ENCODE measurements around the gene LMF1.
"Not testable (repeated sequence)": the region's sequence is repeated elsewhere in the genome, so short reads cannot be mapped to it uniquely, and the experiment has no call there.

Gene LMF1

DNA sequence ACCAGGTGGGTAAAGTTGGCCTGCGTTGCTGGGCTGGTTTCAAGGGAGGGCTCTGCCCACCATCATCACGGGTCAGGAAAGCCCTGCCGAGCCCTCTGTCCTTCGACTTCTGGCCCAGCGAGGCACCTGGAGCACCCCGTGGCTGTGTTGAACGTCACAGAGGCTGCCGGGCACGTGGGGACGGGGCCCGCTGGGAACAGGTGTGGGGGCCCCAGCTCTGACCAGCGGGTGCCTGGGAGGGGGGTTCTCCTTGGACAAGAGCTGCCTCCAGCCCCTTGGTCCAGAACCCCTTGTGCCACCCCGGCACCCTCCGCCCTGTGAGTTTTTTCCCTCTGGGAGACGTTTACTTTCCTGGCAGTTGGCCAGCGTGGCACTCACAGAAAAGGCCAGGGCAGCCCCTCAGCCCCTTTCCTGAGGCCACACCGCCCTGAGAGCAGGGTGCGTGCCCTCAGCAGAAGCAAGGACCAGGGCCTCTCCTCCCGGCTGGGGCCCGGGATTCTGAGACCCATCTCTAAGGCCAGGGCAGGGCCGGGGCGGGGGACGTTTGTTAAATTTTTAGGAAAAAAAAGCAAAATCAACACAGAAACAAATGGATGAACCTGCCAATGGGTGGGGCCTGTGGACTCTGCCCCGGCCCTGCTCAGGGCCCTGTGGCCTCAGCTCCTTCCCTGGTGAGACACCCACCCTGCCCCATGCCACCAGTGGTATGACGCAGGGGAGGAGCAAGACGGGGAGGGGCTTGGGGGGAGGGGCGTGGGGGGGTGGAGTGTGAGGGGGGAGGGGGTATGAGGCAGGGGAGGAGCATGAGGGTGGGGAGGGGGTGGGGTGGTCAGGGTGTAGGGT lies 139.0 kb downstream of the LMF1 start:
- DNase-seq (ENCODE audit: low read depth) = no peak

- no peak for DNase-seq (ENCODE audit: low read depth)
Observed at GRCh38 chr16:830871-831570, 139.8 kb downstream of the LMF1 start.

GRCh38 chr16:830107-830870 lies 140.5 kb downstream of the LMF1 start:
- no peak for DNase-seq (ENCODE audit: low read depth)

DNA sequence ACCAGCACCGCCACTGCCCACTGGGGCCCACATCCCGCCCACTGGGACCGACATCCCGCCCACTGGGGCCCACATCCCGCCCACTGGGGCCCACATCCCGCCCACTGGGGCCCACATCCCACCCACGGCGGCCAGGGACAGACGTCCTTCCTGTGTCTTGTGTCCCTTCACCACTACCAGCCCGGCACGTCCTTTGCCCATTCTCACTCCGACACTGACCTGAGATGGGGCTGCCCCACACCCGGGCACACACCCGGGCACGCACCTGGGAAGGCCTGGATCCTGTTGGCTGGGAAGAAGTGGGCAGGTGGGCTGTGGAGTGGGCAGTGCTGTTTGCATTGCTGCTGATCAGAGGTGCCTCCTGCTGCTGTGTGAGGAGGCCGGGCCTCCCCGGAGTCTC lies 141.9 kb downstream of the LMF1 start:
- no peak for DNase-seq (ENCODE audit: low read depth)

- DNase-seq (ENCODE audit: low read depth) = no peak
Observed at GRCh38 chr16:827513-827912, 143.3 kb downstream of the LMF1 start.

DNA sequence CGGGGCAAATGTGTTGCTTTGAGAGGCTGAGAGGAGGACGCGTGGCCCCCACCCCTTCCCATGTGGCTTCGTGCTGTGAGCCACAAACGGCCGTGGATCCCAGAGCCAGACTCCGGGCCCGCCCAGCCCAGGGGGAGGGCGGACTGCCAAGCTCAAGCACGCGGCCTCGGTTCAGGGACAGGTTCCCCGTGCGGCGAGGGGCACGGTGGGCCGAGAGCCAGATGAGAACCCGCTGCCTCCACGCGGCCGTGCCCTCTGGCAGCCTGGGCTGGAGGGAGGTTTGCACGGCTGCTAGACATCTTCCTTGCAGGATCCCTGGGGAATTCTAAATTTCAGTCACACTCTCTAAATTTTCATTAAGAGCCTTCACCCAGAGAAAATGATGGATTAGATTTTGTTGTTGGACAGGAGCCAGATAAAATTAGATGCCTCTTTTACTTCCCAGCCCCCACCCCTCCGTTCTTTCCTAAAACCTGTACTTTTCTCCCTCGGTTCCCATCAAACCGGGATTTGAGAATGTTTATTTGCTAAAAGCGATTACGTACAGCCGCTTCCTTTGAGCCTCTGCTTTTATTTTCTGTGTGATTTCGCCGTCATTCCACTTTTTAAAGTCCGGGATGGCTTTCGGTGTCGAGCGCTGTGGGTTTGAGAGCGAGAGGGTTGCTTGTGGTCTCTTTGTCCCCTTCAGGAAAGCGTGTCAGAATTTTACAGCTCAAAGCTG lies 145.3 kb downstream of the LMF1 start:
- DNase-seq (ENCODE audit: low read depth) = no peak

DNA sequence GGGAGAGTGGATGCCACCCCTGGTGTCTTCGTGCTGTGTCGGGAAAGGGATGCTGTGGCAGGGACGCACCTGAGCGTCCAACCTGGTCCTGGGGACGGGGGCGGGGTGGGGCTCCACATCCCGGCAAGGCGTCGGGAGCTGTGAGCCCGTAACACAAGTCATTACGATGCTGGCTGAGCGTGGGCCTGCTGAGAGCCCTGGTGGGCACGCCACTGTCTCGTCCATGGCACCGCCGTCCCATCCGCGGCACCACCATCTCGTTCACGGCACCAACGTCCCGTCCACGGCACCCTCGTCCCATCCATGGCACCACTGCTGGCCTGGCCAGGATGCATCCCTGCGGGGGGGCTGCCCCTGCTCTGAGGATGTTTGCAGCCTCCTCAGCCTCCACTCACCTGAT lies 146.2 kb downstream of the LMF1 start:
- no peak for DNase-seq (ENCODE audit: low read depth)

DNA sequence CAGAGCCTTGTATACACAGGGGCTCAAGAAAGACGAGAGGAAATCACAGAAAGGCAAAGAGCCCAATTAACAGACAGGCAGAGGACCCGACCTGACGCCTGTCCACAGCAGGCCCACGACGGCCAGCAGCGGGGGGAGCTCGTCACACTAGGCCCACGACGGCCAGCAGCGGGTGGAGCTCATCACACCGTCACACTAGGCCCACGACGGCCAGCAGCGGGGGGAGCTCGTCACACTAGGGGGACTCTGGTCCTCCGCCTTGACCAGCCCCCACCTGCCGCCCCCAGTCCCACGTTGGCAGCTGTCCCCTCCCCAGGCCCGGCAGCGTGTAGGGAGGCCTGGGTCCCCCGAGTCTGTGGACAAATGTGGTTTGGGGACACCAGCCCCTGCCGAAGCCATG lies 146.6 kb downstream of the LMF1 start:
- DNase-seq (ENCODE audit: low read depth) = no peak

- no peak for DNase-seq (ENCODE audit: low read depth)
Observed at GRCh38 chr16:822909-823297, 147.9 kb downstream of the LMF1 start.

DNA sequence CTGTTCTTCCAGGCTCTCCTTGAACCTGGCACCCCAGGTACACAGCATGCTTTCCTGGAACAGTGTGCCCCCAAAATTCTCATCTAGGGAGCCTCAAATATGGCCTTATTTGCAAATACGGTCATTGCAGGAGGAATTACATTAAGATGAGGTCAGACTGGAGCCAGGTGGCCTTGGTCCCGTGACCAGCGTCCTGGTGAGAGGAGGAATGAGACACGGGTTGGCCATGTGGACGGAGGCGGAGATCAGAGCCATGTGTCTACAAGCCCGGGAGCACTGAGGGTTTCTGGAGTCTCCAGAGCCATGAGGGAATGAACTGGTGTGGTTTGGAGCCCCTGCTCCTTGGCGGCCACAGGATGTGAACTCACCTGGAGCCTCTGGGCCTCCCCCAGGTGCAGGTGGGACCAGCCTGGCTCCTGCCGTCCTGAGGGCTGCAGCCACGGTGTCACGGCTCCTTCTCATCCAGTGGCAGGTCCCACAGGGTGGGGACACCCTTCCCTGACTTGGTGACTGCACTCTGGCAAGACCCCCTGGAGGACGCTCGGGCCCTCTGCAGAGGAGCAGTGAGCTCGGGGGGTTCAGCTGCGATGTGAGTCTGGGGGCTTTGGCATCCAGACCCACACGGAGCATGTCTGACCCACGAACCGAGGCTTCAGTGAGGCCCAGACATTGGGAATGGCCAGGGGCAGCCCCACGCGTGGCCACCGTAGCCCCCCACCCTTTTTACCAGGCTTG lies 148.4 kb downstream of the LMF1 start:
- DNase-seq (ENCODE audit: low read depth) = no peak

- DNase-seq (ENCODE audit: low read depth) = no peak
Observed at GRCh38 chr16:821751-822150, 149.0 kb downstream of the LMF1 start.

DNA sequence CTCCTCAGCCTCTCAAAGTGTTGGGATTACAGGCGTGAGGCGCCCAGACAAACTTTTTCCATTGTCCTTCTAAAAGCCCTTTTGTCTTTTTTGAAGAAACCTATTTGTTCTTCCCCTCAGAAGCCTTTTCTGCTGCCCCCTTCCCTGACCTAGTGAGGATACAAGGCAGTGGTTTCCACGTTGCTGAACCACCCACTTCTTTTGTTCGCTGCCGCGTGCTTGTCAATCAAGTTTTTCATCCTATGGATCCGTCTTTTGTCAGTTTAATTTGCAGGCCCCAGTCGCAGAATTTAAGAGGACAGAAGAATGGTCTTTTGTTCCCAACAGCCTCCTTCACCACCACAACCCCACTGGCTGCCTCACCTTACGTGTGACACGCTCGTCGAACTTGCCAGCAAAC lies 150.0 kb downstream of the LMF1 start:
- no peak for DNase-seq (ENCODE audit: low read depth)

DNA sequence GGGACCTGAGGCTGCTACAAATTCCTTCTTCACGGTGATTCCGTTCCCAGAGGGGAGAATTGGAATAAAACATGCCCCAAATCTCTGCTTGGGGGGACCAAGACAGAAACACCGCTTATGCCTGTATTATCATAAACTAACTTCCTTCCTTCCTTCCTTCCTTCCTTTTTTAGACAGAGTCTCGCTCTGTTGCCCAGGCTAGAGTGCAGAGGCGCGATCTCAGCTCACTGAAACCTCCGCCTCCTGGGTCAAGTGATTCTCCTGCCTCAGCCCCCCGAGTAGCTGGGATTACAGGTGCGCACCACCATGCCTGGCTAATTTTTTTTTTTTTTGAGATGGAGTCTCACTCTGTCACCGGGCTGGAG lies 150.8 kb downstream of the LMF1 start:
- not testable (repeated sequence) for DNase-seq (ENCODE audit: low read depth)

DNA sequence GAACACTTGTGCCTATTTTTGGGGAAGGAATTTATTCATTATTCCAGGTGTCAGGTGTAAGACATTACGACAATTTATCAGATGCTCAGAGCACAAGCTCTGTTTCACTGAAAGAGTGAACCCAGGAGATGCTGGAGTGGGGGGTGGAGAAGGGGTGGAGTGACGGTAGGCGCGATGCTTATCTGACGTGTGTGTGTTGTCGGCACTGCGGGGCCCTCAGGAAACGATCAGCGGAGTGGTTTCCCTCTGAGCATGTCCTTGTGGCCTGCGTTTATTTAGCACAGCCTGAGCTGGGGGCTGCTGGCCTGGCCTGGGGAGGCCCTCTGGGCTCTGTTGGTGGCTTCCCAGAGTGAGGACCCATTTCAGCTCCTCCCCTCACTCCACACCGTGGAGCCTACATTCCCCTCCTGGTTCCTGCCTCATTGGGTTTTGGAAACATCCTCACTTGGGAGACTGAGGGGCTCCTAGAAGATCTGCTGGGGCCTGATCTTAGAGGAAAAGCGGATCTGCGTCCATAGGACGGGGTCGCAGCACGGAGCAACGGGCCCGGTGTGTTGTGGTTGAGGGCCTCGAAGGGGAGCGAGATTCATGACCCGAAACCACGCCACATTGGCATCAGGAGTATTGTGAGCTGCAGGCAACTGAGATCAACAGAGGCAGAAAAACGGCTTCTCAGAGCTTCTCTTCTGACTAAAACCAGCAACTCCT lies 151.3 kb downstream of the LMF1 start:
- DNase-seq (ENCODE audit: low read depth) = no peak

GRCh38 chr16:818592-818991 lies 152.2 kb downstream of the LMF1 start:
- no peak for DNase-seq (ENCODE audit: low read depth)

DNA sequence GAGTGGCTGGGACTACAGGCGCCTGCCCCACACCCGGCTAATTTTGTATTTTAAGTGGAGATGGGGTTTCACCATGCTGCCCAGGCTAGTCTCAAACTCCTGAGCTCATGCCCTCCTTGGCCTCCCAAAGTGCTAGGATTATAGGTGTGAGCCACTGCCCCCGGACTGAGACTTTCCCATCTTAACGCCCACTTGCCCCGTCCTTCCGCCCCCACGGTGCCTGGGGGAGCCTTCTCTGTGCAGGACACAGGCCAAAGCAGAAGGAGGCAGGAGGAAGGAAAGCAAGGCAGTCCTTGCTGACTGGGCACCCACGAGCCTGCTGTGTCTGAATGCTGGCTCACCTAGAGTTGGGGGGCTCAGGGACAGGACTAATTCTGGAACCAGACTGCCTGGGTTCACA lies 152.7 kb downstream of the LMF1 start:
- no peak for DNase-seq (ENCODE audit: low read depth)

- DNase-seq (ENCODE audit: low read depth) = no peak
Observed at GRCh38 chr16:817001-817906, 153.5 kb downstream of the LMF1 start.

DNA sequence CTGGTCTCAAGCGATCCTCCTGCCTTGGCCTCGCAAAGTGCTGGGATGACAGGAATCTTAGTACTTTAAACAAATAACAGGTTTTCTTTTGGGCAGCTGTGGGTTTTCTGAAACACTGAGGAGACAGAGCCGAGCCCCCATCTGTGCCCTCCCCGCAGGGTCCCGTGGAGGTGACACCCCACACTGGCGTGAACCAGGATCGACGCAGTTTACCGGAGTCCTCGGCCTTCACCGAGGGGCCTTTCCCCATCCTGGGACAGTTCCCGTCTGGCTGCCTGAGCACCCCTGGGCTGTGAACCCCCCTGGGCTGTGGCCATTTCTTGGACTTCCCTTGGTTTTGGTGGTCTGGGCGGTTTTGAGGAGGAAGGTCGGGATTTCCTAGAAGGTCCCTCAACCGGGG lies 154.9 kb downstream of the LMF1 start:
- DNase-seq (ENCODE audit: low read depth) = no peak

DNA sequence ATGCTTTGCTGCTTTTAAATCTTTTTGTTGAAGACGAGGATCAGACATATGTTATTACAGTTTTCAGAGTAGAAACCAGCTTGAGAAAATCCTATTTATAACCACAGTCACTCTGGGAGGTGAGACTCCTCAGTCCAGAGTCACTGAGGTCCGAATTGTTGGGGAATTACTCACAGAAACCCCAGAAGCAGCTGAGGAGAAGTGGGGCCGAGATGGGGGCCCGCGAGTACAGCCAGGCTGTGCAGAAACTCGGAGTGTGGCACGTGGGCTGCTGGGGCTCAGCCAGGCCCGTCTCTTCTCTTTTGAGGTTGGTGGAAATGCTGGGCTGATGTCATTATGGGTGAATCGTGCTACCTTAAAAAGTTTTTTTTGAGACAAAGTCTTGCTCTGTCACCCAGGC lies 155.8 kb downstream of the LMF1 start:
- DNase-seq (ENCODE audit: low read depth) = no peak

GRCh38 chr16:813916-814412 lies 156.8 kb downstream of the LMF1 start:
- DNase-seq (ENCODE audit: low read depth) = no peak

Data from fibroblast of gingiva (primary cell).